Progenitor cell of endocrine pancreas (in vitro differentiated cells): Measurements from ENCODE around the gene CFAP54. TPM values are rescaled to one million over a fixed set of nuclear protein-coding genes. Genes with fewer than 3 reads are reported as not detected.

Source experiments
- DNase-seq: peaks from one replicate; pipeline ENCODE4 v3.0.0; 2021; ENCODE audit warnings: low spot score; ENCODE audit not compliant: unreplicated experiment
- H3K27ac Mint-ChIP-seq: 2 replicates; pipeline ENCODE4 v1.8.0; 2021; ENCODE audit warnings: mild to moderate bottlenecking, moderate library complexity, mixed read lengths
- H3K27me3 Mint-ChIP-seq: 2 replicates; pipeline ENCODE4 v1.8.0; 2021; ENCODE audit warnings: mixed read lengths
- H3K36me3 Mint-ChIP-seq: 2 replicates; pipeline ENCODE4 v1.8.0; 2022; ENCODE audit warnings: mixed read lengths; ENCODE audit not compliant: insufficient read depth
- H3K4me1 Mint-ChIP-seq: 2 replicates; pipeline ENCODE4 v1.8.0; 2021; ENCODE audit warnings: low read depth, mixed read lengths
- H3K4me3 Mint-ChIP-seq: 2 replicates; pipeline ENCODE4 v1.8.0; 2021; ENCODE audit warnings: low read depth, mild to moderate bottlenecking, moderate library complexity, mixed read lengths
- H3K9me3 Mint-ChIP-seq: 2 replicates; pipeline ENCODE4 v1.8.0; 2021; ENCODE audit warnings: low read depth, mixed read lengths
- CTCF ChIP-seq: fragments of 200-600 bp; sonication (generic); IDR thresholded peaks from one replicate; pipeline ENCODE4 v1.5.0; 2021; ENCODE audit warnings: antibody characterized with exemption, mild to moderate bottlenecking; ENCODE audit not compliant: unreplicated experiment
- total RNA-seq: library from RNA; stranded (reverse); gene quantifications from 2 replicates; pipeline ENCODE4 v1.2.1, GENCODE V29; 2021

Gene CFAP54
- total RNA-seq, 1 donor from 2014 or later = 5.9 TPM

GRCh38 chr12:96870946-96871345, 381.6 kb downstream of the CFAP54 start:
- Mint-ChIP-seq H3K27ac (no peak overlapping the region), H3K27me3 (no peaks in the 10 kb centered on the region), H3K9me3 (peaks cover 3% of the 10 kb centered on the region), H3K4me3 (no peak overlapping the region), H3K4me1 (no peaks in the 10 kb centered on the region), H3K36me3 (no peaks in the 10 kb centered on the region)
- TF ChIP-seq CTCF = no peak
- no peak for DNase-seq

- TF ChIP-seq CTCF = no peak
- H3K4me3 Mint-ChIP-seq = no peak overlapping the region
- H3K36me3 Mint-ChIP-seq = no peaks in the 10 kb centered on the region
- peaks cover 3% of the 10 kb centered on the region for H3K9me3 Mint-ChIP-seq
- DNase-seq = no peak
- peaks cover 4% of the 10 kb centered on the region for H3K27me3 Mint-ChIP-seq
- H3K4me1 Mint-ChIP-seq = no peaks in the 10 kb centered on the region
- H3K27ac Mint-ChIP-seq = no peak overlapping the region
Measured at GRCh38 chr12:96872961-96873360, 383.6 kb downstream of the CFAP54 start.

GRCh38 chr12:96874211-96874610, 384.8 kb downstream of the CFAP54 start:
- no peak for TF ChIP-seq CTCF
- no peak for DNase-seq
- Mint-ChIP-seq H3K27ac (no peak overlapping the region), H3K27me3 (peaks cover 4% of the 10 kb centered on the region), H3K36me3 (no peaks in the 10 kb centered on the region), H3K4me1 (no peaks in the 10 kb centered on the region), H3K9me3 (peaks cover 3% of the 10 kb centered on the region), H3K4me3 (no peak overlapping the region)

- no peak overlapping the region for H3K4me3 Mint-ChIP-seq
- no peak for TF ChIP-seq CTCF
- no peaks in the 10 kb centered on the region for H3K4me1 Mint-ChIP-seq
- H3K36me3 Mint-ChIP-seq = no peaks in the 10 kb centered on the region
- peaks cover 4% of the 10 kb centered on the region for H3K27me3 Mint-ChIP-seq
- H3K9me3 Mint-ChIP-seq = peaks cover 9% of the 10 kb centered on the region
- no peak for DNase-seq
- H3K27ac Mint-ChIP-seq = no peak overlapping the region
Measured at GRCh38 chr12:96876966-96877365, 387.6 kb downstream of the CFAP54 start.

GRCh38 chr12:96878704-96879103, 389.3 kb downstream of the CFAP54 start:
- peaks cover 4% of the 10 kb centered on the region for H3K27me3 Mint-ChIP-seq
- no peak overlapping the region for H3K4me3 Mint-ChIP-seq
- no peaks in the 10 kb centered on the region for H3K4me1 Mint-ChIP-seq
- H3K36me3 Mint-ChIP-seq = no peaks in the 10 kb centered on the region
- peaks cover 7% of the 10 kb centered on the region for H3K9me3 Mint-ChIP-seq
- no peak for TF ChIP-seq CTCF
- H3K27ac Mint-ChIP-seq = no peak overlapping the region
- DNase-seq = no peak
